Measurements from ENCODE around the gene UNC119B.
"Not testable (repeated sequence)": the region's sequence is repeated elsewhere in the genome, so short reads cannot be mapped to it uniquely, and the experiment has no call there.

Gene UNC119B

GRCh38 chr12:120668868-120669840 is 41.1 kb upstream of the UNC119B start:
- no peak for TF ChIP-seq CTCF (IDR thresholded peaks at IDR 0.05; ENCODE audit: low read depth, low read length)
- H3K4me3 ChIP-seq (replicated peaks in 1 of 2; ENCODE audit: low read depth in 2 of 2, low read length in 2 of 2): no peak overlapping the region
- DNase-seq (ENCODE audit: low read depth in 2 of 2): peak in 1 of 2 donors; percentile 47

- DNase-seq (ENCODE audit: low read depth in 2 of 2); H3K4me3 ChIP-seq (replicated peaks in 1 of 2; ENCODE audit: low read depth in 2 of 2, low read length in 2 of 2): not testable (repeated sequence)
These were observed 40.0 kb upstream of the UNC119B start for GRCh38 chr12:120670237-120670636.

- H3K4me3 ChIP-seq (replicated peaks in 1 of 2; ENCODE audit: low read depth in 2 of 2, low read length in 2 of 2): no peak overlapping the region
- no peak for TF ChIP-seq CTCF (IDR thresholded peaks at IDR 0.05; ENCODE audit: low read depth, low read length)
- DNase-seq (ENCODE audit: low read depth in 2 of 2): no peak
These were observed 39.6 kb upstream of the UNC119B start for GRCh38 chr12:120670667-120671066.

GRCh38 chr12:120674097-120674636 is 36.1 kb upstream of the UNC119B start:
- no peak for TF ChIP-seq CTCF (IDR thresholded peaks at IDR 0.05; ENCODE audit: low read depth, low read length)
- DNase-seq (ENCODE audit: low read depth in 2 of 2): no peak
- H3K4me3 ChIP-seq (replicated peaks in 1 of 2; ENCODE audit: low read depth in 2 of 2, low read length in 2 of 2): no peak overlapping the region

- H3K4me3 ChIP-seq (replicated peaks in 1 of 2; ENCODE audit: low read depth in 2 of 2, low read length in 2 of 2): no peak overlapping the region
- no peak for TF ChIP-seq CTCF (IDR thresholded peaks at IDR 0.05; ENCODE audit: low read depth, low read length)
- peak; percentile 15 to 83 for DNase-seq (ENCODE audit: low read depth in 2 of 2)
These were observed 32.3 kb upstream of the UNC119B start for GRCh38 chr12:120677765-120678473.

GRCh38 chr12:120678572-120678971 is 31.7 kb upstream of the UNC119B start:
- DNase-seq (ENCODE audit: low read depth in 2 of 2): no peak
- no peak for TF ChIP-seq CTCF (IDR thresholded peaks at IDR 0.05; ENCODE audit: low read depth, low read length)
- H3K4me3 ChIP-seq (replicated peaks in 1 of 2; ENCODE audit: low read depth in 2 of 2, low read length in 2 of 2): no peak overlapping the region
